SIG-M5 treated with dmso at 0.1 percent for 504 hours (cell line): ENCODE data around the gene RPS24.
"Not testable (repeated sequence)": the region's sequence is repeated elsewhere in the genome, so short reads cannot be mapped to it uniquely, and the experiment has no call there.

Source experiments
- DNase-seq: peaks from one replicate; lab custom pipeline; 2025; ENCODE audit not compliant: unreplicated experiment; lab: John Stamatoyannopoulos, UW

RPS24 gene

DNA sequence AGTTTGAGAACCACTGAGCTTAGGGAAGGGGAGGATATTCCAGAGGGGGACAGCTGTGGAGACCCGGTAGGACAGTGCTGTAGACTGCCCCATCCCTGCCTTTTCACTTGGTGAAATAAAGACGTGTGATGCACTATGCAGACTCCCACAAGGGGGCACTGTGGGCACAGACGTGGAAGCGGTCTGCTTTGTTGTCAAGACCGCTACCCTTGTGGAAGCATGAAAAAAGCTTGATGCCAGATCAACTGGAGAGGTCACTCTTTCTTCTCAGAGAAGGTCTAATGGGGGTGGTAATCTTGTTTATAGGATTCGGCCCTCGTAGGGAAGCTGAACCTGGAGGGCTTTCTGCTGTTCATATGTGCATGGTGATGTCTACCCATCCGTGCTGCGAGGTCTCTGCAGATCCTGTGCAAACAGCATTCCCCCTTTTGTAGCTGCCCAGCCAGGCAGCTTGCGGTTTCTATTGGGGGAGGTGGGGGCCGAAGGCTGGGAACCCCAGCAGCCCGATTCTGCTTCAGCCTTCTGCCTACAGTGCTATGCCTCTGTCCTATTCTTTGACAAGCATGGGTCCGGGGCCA, 13.7 kb downstream of the RPS24 start:
- DNase-seq, result peak; percentile 60

DNA sequence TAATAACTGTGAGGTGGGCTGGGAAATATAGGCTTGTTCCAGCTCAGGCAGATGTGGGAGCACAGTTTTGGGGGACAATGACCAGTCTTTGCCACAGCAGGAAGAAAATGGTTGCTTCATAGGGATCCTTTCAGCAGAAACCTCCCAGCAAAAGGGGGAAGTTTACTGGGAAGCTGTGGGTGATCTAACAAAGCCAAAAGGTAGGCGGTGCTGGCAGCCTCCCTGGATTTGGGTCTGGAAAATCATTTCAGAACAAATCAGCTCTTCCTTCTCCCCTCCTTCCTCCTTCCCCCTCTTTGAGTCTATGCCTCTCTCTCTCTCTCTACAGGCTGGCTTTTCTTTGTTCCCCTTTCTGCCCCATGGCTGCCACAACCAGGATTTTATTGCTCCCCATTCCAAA, 16.2 kb downstream of the RPS24 start:
- DNase-seq, result no peak

DNA sequence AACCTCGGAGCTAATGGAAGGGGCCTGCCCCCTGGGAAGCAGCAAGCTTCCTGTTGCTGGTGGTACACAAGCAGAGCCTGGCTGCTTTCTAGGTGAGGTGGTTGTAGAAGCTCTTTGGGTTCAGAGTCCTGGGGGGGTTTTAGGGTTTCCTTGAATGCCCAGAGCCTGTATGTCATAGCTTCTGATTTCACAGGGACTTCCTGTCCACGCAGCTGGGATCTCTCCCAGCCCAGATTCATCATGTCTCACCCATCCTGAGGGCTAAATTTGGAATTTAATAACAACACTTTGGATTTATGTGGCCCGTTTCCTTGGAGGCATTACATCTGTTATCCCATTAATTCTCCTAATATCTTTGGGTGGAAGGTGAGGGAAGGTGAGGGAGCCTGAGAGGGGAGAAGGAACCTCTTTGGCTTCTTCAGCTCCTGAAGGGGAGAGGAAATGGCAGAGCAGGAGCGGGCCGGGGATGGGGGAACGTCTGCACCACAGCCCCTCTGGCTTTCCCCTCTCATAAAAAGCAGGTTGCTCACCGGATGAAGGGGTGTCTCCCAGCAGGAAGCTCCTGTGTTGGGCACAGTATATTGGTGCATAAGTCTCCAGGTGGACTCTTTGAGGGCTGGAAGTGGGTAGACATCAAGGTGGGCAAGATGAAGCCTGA, 19.7 kb downstream of the RPS24 start:
- DNase-seq, result no peak

DNA sequence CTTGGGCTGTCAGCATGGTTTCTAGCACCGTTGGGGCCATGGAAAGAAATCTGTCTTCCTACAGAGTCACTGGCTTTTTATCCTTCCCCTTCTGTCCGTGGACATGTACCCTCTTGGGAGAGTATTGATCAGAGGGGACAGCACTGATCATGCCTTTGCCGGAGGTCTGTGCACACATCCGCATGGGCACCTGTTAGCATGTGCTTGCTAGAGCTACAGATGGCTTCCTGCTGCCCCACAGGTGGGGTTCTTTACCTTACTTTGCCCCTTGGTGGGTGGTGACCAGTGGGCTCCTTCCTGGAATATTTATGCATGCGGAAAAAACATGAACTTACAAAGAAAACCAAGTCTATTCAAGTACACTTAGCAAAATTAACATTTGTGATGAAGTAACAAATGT, 24.9 kb downstream of the RPS24 start:
- no peak for DNase-seq

DNA sequence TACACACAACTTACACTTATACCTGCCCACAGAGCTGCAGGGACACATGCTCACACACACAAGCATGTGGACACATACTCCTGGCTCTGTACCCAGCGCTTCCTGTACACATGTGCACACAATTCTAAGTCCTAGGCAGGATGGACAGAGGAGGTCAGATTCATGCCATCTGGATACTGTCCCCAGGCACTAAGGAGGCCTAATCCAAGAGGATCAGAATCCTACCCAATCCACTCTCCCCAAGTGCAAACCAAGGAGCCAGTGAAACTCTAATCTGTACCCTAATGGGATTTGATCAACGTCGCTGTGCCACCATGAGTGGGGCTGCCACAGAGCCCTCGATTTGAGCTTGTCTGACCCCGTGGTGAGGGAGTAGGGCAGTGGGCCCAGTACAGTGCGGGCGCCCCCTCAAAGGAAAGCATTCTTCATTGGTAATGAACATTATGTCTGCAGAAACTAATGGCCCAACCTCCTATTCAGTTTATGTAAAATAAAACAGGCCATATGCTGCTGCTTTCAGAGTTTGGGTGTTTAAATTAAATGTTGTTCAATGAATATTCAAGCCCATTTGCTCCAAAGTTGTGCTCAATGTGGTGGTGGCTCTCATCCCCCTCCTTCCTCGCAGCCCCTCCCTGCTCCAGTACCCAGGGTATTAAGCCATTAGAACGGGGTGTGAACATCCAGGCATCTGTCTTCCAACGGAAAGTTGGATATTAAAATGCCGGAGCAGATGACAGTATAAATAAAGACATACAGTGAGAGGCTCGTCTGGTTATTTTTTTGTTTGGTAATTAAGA, 26.4 kb downstream of the RPS24 start:
- no peak for DNase-seq

DNA sequence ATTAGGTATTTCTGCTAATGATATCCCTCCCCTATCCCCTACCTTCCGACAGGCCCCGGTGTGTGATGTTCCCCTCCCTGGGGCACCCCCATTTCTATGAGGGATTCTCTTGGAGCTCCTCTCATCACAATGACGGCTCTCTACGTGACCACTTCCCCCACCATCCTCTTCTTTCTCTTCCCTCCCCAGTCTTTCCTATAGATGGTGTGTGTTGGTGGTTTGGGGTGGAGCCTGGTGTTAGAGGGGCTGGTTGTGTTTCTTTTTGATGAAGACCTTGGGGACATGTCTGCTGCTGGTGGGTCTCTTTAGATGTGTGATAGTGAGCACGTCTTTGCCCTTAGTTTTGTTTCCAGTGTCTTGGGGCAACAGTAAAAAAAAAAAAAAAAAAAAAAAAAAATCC, 28.6 kb downstream of the RPS24 start:
- no peak for DNase-seq

DNA sequence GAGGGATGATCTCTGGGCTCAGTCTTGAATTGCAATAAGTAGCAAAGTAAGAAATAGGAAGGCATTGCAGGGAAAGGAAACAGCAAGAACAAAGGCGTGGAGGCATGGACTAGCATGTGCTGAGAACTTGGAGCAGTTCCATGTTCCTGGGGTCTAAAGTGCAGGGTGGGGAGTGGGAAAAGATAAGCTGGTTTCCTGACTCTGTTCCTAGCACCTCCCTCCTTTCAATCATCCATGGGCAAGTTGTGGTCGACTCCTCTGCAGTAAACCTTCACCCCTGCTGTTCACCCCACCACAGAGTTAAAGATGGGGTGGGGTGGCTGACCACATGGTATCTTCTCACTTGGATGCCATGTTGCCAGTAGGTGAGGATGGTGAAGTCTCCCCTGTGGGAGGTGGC, 29.6 kb downstream of the RPS24 start:
- no peak for DNase-seq

DNA sequence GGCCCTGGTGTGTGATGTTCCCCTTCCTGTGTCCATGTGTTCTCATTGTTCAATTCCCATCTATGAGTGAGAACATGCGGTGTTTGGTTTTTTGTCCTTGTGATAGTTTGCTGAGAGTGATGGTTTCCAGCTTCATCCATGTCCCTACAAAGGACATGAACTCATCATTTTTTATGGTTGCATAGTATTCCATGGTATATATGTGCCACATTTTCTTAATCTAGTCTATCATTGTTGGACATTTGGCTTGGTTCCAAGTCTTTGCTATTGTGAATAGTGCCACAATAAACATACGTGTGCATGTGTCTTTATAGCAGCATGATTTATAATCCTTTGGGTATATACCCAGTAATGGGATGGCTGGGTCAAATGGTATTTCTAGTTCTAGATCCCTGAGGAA, 31.3 kb downstream of the RPS24 start:
- DNase-seq, result not testable (repeated sequence)

DNA sequence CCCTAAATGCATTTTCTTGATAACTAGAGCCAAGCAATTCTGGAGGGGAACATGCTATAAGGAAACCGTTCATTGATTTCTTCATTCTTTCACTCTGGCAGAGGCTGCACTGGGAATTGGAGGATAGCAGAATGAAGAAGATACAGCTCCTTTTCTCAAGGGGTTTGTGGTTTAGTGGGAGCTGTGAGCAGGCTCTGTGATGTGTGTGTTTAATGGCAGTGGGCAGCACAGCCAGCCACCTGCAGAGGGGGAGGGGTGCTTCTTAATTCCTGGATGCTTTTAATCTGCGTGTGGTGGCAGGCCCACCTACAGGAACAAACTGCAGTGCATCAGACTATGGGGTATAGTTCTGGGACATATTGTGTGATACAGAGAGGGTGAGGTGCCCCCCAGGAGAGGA, 31.9 kb downstream of the RPS24 start:
- DNase-seq, result no peak

DNA sequence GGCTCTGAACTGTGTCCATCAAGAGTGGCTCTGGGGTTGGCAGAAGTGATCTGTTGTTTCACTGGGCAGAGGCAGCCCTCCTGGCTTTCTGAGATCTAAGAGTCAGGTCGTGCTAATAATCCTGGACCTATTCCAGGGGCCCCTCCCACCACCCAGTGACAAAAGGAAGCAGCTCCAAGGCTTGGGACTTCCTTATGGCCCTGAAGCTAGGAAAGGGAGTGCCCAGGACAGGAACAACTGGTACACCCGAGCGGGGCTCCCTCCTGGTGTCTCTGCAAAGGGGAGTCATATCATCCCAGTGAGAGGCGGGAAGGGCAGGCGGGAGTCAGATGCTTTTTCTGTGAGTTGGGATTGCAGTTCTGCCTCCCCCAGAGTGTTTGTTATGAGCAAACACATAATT, 32.3 kb downstream of the RPS24 start:
- no peak for DNase-seq

DNA sequence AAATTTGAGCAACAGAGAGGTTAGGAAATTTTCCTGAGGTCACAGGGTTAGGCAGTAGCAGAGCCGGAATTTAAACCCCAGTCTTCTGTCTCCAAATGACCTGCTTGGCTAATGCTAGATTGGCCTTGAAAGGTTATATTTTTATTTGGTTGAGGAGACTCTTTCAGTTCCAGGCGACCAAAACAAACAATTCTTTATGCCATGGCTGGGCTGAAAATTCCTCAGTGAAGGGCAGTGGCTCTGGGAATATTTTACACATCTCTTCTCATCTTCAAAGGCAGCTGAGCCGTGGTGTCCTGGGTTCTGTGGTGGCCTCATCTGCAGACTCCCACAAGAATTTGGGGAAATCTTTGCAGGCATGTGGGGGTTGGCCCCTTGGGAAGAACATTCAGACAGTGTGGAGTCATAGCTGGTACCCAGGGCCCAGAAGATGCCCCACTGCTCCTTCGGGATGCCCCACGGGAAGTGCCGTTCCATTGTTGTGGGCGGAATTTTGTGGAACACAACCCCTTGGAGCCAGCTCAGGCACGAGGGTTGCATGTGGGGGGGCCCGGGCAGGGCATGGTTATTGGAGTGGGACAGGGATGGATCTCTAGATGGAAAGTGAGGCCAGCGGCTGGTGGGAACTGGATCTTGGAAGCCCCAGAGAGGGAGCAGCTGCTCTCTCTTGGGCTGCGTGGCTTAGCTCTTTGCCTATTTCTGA, 33.2 kb downstream of the RPS24 start:
- no peak for DNase-seq

DNA sequence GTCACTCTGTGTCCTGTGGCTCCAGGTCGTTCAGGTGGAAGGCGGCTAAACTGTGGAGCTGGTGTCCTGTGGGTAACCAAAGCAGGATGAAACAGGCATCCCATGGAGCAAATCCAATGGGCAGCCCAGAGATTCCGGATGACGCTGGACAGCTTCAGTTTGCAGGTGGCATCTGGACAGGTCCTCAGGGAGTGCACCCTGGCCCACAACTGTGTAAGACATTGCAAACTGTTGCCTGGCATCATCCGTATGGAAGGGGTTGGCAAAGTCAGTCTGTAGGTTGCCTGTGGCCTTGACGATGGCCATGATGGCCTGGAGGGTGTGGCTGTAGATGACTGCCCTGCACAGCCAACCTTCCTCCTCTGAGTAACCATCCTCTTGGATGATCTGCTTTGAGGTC, 35.5 kb downstream of the RPS24 start:
- no peak for DNase-seq

DNA sequence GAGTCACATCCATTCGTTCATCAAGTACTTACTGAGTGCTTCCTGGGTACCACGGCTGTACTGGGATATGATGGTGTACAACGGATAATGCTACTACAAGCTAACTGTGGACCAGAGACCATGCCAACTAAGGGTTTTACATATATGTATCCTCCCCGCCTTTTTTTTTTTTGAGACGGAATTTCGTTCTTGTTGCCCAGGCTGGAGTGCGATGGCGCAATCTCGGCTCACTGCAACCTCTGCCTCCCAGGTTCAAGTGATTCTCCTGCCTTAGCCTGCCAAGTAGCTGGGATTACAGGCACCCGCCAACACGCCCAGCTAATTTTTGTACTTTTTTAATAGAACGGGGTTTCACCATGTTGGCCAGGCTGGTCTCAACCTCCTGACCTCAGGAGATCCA, 36.4 kb downstream of the RPS24 start:
- DNase-seq, result not testable (repeated sequence)

DNA sequence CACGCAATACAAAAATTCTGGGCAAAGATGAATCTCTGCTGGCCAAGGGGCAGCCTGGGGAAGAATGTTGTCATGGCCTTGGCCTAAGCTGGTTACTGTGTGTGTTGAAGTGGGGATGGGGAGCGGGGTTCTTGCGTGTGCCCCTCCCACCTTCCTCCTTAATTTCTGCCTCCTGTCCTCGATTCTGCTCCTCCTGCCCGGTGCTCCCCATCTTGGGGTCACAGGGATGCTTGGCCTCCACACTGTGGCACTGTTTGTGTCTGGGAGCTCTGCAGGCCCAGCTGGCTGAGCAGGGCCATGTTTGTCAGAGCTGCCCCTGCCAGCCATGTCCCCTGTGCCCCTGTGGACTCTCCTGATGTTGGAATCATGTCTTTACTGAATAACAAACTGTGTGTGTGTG, 37.1 kb downstream of the RPS24 start:
- no peak for DNase-seq

DNA sequence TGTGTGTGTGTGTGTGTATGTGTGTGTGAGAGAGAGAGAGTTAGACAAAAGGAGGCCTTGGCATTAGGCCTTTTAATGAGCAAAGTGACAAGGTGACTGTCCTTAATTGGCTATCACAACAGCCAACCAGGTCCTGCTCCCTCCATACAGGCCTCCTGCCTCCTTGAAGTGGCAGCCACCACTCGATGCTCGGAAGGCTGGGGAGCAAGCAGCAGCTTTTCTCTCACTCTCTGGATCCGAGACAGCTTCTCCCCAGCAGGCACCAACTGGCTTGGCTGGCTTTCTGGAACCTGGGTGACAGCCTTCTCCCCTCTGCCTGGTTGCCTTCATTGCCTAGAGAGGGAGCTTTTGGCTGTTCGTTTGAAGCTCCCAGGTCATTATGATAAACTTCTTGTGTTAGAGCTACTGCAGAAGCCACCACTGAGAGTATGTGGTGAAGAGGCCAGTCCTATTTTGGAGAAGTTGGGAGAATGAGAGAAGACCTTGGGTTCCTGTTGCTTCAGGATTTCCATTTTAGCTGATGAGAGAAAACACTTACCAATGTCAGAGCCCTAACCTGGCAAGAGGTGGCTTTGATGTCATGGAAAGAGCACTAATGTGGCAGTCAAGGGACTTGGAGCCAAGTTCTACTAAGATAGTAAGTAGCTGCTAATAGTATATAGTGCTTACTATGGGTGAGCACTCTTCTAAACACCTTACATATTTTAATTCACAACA, 37.6 kb downstream of the RPS24 start:
- DNase-seq, result no peak

DNA sequence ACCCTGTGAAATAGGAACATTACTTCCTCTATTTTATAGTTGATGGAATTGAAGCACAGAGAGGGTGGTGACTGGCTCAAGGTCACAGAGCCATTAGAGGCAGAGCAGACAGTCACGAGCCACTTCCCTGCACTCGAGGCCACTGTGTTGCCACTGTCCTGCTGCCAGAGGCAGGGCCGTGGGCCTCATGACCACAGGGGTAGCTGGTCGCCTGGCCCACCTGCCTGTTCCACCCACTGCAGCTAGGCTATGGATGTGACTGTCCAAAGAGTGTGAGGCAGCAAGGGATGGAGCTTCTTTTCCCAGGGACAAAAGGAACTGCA, 38.2 kb downstream of the RPS24 start:
- DNase-seq, result no peak

DNA sequence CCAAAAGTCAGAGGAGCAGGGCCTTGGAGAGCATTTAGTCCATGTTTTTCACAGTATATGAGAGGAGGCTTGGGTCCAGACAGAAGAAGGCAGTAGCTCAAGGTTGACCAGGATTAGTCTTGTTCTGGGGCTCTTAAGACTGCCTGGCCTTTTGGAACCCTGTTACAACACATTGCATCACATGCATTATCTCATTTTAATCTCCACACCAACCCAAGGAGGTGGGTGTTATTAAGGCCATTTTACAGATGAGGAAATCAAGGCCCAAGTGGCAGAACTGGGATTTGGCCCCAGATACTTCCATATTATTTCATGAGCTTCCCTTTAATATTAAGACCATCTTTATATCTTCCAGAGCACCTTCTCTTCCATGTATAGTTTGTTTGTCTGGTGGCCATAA, 38.8 kb downstream of the RPS24 start:
- DNase-seq, result no peak

DNA sequence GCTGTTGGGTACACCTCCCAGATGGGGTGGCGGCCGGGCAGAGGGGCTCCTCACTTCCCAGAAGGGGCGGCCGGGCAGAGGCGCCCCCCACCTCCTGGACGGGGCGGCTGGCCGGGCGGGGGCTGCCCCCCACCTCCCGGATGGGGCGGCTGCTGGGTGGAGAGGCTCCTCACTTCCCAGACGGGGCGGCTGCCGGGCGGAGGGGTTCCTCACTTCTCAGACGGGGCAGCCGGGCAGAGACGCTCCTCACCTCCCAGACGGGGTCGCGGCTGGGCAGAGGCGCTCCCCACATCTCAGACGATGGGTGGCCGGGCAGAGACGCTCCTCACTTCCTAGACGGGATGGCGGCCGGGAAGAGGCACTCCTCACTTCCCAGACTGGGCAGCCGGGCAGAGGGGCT, 42.1 kb downstream of the RPS24 start:
- DNase-seq, result not testable (repeated sequence)

DNA sequence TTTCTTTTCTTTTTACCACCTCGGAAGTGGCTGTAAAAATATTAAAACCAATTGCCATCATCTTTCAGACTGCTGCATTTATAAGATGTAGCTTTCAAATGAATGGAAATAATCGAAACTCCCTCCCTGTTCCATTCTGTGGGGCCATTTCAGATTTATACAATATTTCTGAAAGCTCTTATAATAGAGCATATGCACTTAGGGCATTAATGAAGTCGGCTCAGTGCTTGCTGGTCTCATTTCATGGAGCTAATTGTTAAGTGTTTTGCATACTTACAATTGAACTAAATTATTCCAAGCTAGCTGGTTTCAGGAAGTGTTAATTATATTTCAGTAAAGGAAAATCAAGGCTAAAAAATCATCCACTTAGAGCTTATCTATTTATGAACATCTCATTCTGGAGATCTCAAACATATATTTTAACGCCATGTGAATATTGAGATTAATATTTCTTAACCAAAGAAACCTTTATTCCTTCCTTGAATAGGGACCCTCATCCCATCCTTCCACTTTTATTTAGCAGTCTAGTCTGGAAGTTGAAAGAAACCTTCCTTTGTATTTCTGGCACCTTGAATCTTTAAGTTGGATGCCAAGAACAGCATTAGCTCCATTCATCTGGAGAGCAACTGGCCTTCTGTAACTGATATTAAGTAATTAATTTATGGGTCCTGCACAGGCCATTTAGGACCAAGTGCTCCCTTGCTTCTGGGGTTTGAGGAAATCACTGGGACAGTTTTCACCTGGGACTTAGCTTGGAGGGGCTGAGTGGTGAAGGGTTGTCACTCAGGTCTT, 45.1 kb downstream of the RPS24 start:
- DNase-seq, result no peak

DNA sequence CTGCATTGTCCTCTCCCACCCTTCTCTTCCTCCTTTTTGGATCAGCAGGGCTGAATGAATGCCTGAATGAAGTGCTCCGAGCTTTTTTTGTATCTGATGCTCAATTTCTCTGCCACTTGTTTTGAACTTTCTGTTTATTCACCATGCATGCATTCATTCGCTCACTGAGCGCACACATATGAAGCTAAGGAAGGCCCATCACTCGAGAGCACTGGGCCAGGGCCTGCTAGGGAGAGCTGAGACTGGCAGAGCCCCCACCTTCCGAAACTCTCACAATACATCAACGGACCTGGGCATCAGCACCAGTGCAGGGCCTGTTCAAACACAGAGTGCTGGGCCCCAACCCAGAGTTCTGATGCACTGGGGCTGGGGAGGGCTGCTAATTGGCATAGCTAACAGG, 45.7 kb downstream of the RPS24 start:
- DNase-seq, result no peak

DNA sequence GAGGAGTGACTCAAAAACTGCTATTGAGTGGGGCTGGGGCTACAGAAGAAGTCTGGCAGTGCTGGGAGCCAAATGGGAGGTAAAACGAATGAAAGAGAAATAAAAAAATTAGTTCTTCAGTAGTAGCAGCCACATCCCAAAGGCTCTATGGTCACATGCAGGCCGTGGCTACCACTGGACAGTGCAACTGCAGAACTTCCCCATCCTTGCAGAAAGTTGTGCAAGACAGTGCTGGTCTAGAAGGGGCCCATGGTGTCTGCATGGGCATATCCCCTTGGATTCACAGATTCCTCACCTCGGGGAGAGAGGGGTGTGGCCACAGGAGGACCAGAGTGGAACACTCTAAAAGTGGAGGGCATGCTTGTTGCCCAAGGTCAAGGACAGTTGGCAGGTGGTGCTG, 47.6 kb downstream of the RPS24 start:
- no peak for DNase-seq
